ENCODE data around the gene SLMAP.

SLMAP gene

DNA sequence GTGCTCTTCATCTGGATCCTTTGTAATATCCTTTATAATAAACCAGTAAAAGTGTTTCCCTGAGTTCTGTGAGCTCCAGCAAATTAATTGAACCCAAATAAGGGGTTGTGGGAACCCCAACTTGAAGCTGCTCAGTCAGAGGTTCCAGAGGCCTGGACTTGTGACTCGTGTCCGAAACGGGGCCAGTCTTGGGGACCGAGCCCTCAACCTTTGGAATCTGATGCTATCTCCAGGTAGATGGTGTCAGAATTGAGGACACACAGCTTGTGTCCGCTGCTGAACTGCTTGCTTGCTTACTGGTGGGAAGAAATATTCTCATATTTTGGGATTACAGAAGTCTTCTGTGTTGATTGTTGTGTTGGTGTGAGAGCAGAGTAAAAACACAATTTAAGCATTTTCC is 212.4 kb downstream of the SLMAP start:
- DNase-seq = no peak

DNA sequence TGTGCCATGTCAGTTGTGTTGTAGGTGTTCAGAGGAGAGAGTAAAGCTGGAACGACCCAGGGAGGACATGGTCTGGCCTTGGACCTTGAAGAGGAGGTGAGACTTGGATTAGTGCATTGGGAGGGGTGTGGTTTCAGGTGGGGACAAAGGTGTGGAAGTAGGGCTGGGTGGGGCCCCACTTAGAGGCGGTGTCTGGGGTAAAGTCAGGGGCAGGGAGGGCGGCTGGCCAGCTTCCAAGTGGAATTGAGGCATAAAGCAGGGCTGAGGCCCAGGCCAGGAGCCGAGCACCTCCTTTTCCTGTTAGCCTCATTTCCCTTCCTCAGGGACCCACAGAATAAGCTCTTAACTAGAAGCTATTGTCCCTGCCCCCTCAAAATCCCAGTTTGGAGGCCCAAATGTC is 215.9 kb downstream of the SLMAP start:
- DNase-seq = no peak

DNA sequence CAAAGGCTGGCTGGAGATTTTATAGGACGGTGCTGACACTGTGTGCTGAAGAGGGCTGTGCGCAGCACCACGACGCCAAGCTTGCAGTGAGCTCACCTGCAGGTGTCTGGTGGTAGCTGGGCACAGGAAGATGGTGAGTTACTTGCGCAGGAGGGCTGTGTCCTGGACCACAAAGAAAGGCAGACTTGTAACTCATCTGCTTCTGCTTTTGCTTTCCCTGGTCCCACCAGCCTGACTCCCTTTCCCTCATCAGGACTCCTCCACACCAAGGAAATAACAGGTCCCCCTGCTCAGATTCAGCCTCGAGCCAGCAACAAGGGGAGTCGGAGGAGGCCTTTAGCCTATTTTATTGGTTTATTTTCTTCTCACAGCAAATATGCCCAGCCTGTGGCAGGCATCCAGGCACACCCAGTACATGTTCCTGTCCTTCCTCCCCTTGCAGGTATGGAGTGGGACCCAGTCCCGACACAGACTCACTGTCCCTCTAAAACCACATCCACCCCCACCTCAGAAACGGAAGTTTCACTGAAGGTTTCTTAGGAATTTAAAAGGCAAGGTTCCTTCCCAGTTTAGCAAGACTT is 216.5 kb downstream of the SLMAP start:
- no peak for DNase-seq

- no peak for DNase-seq
Measured at GRCh38 chr3:57973715-57974477, 217.8 kb downstream of the SLMAP start.

DNA sequence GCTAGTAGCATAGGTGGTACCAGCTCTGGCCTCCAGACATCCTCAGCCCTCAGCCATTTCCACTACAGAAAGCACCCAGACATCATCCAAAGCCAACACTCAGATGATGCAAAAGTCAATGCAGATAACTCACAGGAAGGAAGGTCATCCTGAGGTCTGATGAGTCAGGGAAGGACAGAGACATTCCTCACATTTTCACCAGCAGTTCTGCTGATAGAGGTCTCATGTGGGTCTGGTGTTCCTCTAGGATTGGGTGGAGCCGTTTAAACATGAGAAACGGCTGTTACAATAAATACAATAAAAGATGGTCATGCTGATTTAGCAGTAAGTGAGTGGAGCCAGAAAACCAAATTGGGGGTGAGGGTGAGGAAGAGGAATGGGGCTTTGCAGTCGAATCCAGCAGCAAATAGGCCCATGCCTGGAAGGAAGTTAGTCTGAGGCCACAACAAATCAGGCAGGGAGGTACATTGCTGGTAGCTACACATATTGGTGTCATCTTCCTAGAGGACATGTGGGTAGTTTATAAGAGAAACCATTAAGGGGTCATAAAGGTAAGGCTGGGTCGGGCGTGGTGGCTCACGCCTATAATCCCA is 218.8 kb downstream of the SLMAP start:
- peak; percentile 15 for DNase-seq

DNA sequence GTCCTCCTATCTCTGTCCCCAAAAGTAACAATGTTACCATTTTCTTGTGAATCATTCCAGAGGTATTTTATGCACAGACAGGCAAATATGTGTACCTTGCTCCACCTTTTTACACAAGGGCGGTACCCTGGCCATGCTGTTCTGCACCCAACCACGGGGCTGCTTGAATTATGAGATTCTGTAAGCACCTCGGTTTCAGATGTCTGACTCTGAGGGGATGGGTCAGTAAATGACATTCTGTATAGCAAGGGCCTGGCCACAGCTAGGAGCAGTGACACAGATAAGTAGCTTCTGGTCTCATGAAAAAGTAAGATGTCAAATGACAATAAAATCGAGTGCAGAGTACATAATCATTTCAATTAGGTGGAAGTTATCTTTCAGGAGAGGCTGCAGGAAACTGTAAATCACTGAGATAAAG is 221.7 kb downstream of the SLMAP start:
- no peak for DNase-seq

- DNase-seq = no peak
Measured at GRCh38 chr3:57978316-57978715, 222.2 kb downstream of the SLMAP start.

Measured in GOT3 (cell line).